ENCODE measurements around the gene PRDM5.
"Not testable (repeated sequence)": the region's sequence is repeated elsewhere in the genome, so short reads cannot be mapped to it uniquely, and the experiment has no call there.

PRDM5 gene

DNA sequence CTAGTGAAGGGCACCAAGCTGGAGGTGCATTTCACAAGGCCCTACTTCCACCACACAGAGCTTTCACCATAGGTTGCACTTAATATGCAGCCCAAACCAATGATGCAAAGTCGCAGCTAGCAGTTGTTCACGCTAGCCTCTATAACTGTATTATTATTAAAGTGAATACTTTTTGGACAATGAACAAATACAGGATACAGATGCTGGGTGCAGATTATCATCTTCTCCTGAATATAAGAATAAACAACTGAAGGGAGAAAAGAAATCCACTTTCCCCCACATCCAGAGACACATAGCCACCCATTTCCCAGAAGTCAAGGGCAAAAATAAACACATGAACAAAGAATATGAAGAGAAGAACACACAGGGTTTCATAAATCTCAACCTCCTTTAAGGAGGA, 107.2 kb downstream of the PRDM5 start:
- DNase-seq: no peak

DNA sequence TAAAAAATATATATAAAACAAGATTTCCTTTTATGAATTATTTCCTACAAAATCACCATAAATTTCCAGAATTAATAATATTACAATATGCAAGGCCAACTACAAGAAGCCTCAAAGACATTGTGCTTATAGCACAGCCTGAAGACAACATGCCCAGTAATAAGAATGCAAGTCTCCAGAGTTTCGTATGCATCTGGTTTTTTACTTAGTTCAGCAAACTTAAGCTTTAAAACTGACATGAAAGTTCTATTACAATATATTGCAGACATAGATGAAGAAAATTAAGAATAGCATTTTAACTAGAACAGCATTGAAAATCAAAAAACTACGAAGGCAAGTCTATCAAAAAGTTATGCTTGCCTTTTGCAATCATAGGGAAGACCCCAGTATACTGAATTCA, 107.6 kb downstream of the PRDM5 start:
- DNase-seq: no peak

GRCh38 chr4:120812216-120812615, 110.3 kb downstream of the PRDM5 start:
- no peak for DNase-seq

GRCh38 chr4:120809518-120809917, 113.0 kb downstream of the PRDM5 start:
- DNase-seq: no peak

DNA sequence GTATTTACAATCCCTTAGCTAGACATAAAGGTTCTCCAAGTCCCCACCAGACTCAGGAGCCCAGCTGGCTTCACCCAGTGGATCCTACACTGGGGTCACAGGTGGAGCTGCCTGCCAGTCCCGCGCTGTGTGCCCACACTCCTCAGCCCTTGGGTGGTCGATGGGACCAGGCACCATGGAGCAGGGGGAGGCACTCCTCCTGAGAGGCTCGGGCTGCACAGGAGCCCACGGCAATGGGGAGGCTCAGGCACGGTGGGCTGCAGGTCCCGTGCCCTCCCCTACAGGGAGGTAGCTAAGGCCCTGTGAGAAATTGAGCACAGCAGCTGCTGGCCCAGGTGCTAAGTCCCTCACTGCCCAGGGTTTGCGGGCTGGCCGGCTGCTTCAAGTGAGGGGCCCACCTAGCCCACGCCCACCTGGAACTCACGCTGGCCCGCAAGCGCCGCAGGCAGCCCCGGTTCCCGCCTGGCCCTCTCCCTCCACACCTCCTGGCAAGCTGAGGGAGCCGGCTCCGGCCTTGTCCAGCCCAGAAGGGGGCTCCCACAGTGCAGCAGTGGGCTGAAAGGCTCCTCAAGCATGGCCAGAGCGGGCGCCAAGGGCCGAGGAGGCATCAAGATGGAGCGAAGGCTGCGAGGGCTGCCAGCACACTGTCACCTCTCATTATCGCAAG, 113.9 kb downstream of the PRDM5 start:
- DNase-seq: no peak

DNA sequence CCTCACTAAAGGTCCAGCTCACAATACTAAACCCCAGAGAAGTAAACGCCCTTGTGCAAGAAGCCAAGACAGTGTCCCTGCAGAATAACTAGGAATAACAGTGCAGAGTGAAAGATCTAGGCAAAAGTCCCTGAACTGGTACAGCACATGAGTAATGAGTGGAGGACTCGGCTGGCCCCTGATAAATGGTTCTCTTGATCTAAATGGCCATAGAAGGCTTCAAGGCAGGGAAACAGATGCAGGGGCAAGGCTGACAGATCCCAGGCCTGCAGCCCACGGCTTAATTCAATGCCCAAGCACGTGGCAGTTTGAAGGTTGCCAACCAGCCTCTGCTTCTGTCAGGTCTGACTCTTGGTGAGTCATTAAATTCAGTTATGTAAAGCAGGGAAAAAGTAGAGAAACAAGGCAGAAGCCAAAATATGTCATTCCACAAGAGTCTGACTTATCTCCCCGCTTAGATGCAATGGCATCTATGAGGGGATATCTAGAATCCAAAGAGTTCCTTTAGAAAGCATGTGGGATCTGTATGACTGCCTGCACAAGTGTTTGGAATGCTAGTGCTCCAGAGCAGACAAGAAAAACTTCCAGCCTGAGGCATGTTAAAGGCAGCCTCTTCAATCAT, 121.3 kb downstream of the PRDM5 start:
- peak; percentile 3 for DNase-seq

DNA sequence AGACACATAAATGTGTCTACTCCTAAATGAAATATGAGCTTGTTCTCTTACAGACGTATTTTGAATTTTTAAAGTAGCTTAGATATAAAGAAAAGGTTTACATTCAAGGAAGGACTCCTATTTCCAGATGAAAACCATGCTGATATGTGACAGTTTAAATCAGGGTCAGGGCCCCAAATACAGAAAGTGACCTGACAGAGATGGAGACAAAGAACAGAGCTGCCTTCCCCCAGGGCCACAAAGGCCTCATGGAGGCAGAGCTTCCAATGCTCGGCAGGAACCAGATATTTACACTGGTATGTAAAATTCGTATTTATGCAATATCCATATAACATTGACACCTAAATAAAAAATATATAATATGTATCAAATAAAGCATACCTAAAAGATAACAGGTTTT, 124.0 kb downstream of the PRDM5 start:
- no peak for DNase-seq

GRCh38 chr4:120796271-120796670, 126.3 kb downstream of the PRDM5 start:
- DNase-seq: no peak

GRCh38 chr4:120785202-120785601, 137.3 kb downstream of the PRDM5 start:
- DNase-seq: no peak

DNA sequence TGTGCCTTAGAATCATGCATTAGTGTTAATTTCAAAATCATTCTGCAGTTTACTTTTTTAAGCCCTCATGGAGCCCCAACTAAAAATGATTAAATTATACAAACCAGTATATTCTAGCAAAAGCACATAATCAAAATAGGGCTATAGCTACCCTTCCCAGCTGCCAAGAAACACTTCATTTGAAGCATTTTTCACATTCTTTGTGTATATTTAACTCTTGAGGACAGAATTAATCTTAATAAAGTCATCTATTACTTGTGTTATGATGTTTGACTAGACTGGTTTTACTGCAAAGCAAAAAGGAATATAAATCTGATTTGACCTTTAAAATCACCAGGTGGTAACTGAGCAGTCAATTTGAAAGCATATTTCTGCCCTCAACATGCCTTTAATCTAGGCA, 145.1 kb downstream of the PRDM5 start:
- DNase-seq: no peak

DNA sequence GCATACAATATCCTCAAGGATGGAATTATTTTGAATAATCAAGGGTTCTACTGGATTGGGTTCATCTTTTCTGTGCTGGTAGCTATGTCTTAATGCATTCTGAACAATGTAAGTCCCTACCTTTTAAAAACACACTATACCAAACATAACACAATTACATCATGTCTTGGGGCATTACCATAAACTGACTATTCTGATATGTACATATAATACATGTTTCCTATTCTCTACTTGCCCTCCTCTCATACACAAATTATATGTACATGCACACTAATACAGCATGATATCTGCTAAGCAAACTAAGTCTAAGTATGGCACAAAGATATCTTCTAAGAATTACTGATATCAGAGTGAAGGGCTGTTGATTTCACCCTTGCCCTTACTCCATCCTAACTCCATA, 147.1 kb downstream of the PRDM5 start:
- no peak for DNase-seq

DNA sequence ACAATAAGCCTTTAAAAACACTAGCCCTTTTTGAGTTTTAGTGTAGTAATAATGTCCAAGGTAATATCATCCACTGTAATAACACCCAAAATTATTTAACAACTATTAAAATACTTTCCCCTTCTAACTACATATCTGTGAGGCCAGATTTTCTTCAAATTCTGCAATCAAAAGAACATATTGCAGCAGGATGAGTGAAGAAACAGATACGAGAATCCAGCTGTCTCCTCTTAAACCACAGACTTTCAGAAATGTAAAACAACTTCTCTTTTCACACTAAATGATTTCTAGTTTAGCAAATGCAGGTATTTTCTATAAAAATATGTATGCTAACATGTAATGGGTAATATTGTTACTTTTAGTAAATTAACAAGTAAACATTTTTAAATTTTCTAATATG, 148.9 kb downstream of the PRDM5 start:
- DNase-seq: no peak

DNA sequence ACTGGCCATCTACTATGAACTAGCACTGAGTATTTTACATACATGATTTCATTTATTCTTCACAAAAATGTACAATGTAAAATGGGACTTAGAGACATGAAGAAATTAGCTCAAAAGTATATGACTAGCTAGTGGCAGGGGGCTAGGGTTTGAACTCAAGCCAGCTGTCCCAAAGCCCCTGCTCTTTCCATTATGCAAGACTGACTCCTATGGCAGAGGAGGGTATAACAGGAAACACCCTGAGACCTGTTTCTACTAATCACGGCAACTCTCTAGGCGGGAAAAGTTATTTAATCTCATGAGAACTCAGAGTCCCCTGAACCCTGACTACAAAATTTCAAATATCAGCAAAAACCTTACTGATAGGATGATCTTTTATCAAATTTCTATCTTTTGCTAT, 150.6 kb downstream of the PRDM5 start:
- no peak for DNase-seq

- no peak for DNase-seq
Observed at GRCh38 chr4:120770897-120771296, 151.6 kb downstream of the PRDM5 start.

DNA sequence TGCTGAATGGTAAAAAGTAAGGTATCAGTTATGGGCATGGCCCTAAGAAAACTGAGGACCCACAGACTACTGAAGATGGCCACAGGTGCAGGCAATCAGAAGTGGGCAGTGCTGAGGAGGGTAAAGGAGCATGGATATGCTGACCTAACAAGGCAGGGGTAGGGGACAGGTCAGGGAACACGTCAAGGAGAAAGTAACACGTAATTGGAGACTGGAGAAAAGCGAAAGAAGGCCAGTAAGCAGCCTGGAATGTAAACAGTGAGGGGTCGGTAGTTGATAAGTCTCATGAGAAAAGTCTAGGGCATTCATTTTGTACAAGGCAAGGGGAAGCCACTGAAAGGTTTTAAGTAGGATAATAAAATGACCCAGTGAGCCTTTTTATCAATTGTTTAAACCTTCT, 153.3 kb downstream of the PRDM5 start:
- DNase-seq: no peak

DNA sequence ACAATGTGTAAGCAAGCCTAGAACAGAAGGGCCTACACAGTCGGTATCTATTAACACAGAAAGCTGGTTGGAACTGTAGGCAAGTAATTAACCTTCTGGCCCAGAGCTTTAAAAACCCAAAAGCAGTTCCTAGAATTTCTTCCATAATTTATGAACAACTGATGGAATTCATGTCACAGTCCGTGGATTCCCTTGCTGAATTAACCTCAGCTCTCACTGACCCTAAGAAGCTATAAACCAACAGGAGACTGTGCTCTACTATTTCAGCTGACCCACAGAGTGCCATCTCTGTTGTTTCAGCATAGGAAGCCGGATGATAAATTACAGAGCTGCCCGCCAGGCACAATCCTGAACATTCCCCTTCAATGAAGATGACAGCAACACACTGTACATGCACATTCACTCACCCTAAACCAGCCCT, 157.3 kb downstream of the PRDM5 start:
- DNase-seq: no peak

DNA sequence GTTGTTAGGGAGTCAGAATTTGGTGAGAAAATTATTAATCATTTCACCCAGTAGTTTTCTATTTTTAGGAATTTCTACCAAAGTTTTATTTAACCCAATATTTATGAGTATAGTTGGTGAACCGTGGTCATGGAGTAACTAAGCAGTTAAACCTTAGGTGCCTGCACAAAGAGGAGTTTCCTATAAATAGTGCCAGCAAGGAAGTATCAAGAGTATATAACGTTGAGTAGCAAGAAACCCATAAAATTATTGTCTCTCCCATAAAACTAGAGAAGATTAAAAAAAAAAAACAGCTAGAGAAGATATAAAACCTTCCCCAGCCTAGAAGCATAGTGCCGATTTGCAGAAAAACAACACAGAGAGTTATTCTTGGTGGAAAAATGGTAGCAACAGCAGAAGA, 158.9 kb downstream of the PRDM5 start:
- no peak for DNase-seq

DNA sequence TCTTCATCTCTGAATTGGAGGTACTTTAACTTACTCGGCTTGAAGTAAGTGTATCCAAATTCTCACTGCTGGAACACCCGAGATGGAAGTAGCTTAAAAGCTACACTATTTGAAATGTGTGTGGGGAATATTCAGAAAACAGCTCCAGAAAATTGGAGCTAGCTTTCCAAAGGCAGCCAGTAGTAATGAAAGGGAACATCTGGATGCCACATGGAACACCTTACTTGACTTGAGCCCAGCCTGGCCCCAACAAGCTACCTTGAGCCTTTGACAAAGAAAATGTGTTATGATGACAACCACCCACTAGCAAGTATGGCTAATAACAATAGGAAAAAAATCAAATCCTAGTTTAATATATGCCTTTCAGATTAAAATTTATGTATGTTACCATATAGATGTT, 161.5 kb downstream of the PRDM5 start:
- DNase-seq: no peak

GRCh38 chr4:120760047-120760446, 162.5 kb downstream of the PRDM5 start:
- no peak for DNase-seq

DNA sequence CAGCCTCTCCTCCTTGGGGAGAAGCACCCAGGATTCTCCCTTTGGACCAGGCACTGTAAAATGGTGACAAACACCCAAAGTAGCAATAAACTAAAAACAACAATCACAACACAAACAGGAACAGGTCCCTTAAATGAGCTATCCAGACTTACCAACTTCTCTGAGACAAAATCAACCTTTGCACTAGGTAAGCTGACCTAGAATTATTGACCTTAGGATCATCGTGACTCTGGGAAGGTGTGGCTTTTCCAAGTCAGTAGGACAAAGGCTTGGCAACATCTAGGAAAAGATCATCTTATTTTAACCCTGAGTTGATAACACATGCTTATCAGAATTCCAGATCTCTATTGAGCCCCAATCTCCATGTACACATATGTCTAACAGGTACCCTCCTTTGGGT, 166.7 kb downstream of the PRDM5 start:
- no peak for DNase-seq

- peak; percentile 27 for DNase-seq
Observed at GRCh38 chr4:120754590-120754989, 167.9 kb downstream of the PRDM5 start.

- DNase-seq: peak; percentile 33
Observed at GRCh38 chr4:120753854-120754253, 168.7 kb downstream of the PRDM5 start.

- DNase-seq: no peak
Observed at GRCh38 chr4:120750152-120750525, 172.4 kb downstream of the PRDM5 start.

DNA sequence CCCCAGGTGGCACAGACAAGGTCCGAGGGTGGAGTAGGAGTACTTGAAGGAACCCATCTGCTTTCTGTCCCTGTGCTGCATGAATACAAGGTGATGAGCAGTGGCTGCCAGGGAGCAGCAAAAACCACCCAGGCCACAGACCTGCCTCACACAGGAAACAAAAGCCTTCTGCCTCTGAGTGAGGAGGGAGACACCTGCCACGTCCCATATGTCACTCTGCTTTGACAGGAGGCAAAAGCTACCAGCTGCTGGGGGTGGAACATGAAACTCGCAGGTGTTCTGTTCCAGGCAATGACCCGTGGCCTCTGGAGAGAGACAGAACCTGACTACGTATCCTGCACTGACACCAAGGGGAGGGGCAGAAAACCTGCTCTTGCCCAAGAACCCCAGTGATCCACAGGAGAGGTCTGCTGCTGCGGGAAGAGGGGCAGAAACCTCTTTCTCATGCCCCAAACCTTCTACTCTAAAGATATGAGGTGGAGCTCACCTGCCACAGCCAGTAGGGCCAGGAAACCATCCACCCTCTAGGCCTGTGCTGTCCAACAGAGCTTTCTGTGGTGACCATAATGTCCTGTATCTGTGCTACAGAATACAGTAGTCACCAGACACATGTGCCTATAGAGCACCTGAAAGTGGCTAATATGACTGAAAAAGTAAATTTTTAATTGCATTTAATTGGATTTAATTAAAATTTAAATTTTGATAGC, 172.9 kb downstream of the PRDM5 start:
- peak; percentile 89 for DNase-seq

- DNase-seq: not testable (repeated sequence)
Observed at GRCh38 chr4:120741636-120742035, 180.9 kb downstream of the PRDM5 start.
